GM21423 (cell line): Measurements from ENCODE around the gene ADAMTS18.

Experiments used
- ATAC-seq: cut with Tn5 transposase; IDR thresholded peaks from one replicate; pipeline ENCODE4 v1.9.1; 2021; ENCODE audit warnings: mild to moderate bottlenecking, moderate library complexity; ENCODE audit not compliant: unreplicated experiment

Gene ADAMTS18

DNA sequence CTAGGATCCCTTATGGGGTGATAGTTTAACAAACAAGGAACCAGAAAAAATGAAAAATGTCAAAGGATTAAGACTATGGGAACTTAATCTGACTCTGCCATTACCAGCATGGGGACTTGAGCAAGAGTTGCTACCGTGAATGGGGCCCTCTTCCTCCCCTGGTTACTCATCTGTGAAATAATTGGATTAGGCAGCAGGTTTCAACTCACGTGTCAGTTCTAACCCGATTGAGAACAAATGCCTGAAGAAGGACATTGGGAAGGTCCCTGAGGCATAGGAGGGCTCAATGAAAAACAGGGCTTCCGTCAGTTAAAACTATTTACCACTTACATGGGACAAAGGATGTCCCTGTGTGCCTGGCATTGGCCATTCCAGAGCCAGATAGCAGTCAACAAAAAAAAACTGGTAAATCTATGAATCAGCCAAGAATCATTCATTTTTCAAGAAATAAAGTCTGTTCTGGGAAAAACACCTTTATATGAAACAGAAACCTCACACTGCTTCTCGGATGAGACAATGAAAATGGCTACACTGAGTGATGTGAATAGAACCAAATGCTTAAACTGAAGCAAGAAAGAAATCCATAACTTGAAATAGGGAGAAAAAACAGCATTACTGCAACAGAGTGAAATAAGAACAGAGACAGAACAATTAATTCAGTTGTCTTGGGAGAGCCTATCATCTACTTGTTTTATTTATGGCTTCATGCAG is 104.3 kb downstream of the ADAMTS18 start:
- no peak for ATAC-seq

GRCh38 chr16:77328768-77329167 is 106.1 kb downstream of the ADAMTS18 start:
- no peak for ATAC-seq

DNA sequence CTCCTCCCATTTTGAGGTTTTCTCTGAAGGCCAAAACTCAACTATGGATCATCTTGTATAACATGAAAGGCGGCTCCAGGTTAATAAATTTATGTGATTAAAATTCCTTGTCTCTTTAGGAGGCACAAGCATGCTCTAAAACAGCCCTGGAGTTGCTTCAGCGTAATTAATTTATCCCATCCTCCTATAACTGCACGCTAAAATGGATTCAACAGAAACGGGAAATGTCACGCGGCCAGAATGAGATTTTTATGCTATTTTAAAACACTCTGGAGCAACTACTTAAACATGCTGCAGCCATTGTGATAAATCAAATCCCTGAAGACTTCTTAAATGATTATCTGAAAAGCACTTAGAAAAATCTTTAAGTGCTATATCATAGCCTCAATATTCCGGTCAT is 106.6 kb downstream of the ADAMTS18 start:
- ATAC-seq: no peak

- ATAC-seq: no peak
These were observed 107.1 kb downstream of the ADAMTS18 start for GRCh38 chr16:77327717-77328116.

DNA sequence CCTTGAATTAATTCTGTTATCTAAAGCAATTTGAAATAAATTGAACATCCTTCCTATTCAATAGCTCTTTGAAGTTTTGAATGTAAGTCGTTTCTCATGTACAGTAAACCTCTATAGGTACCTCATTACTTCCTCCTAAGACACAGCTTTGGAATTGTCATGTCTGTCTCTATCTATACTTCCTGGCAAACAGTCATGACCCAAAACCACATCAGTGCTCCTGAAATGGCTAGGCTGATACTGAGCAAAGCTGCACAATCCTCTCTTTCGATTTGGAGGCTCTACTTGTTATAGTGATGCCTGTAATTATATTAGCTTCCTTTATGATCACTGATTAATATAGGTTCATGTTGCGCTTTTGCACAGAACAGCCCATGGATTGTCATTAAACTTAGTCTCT is 110.1 kb downstream of the ADAMTS18 start:
- no peak for ATAC-seq

GRCh38 chr16:77323695-77324094 is 111.1 kb downstream of the ADAMTS18 start:
- no peak for ATAC-seq

DNA sequence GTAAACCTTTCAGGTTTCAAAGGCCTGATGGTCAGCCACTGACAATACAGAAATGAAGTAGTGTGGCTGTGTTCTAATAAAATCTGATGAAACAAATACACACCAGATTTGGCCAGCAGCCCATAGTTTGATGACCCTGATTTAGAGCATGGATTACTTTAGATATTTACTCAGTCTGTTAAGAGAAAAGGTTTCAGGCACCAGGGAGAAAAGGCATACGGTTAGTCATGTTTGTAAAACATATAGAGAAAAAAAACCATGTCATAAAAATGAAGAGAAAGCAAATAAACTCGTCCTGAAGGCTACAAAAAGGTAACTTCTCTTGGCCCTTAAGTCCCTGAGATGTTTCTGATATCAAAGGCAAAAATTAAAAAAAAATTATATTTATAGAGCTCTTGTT is 112.1 kb downstream of the ADAMTS18 start:
- no peak for ATAC-seq

DNA sequence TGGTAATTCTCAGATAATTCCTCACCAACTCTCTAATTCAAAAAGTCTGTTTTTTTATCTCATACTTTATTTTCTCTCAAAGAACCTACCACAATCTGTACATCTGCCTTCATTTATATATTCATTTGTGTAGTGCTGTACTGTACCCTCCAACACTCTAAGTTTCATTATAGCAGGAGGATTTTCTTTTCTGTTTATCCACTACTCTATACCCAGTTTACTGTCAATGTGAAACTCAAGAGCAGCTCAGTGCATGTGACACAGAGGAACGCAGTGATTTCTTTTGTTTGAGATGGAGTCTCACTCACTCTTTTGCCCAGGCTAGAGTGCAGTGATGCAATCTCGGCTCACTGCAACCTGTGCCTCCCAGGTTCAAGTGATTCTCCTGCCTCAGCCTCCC is 117.8 kb downstream of the ADAMTS18 start:
- ATAC-seq: no peak

DNA sequence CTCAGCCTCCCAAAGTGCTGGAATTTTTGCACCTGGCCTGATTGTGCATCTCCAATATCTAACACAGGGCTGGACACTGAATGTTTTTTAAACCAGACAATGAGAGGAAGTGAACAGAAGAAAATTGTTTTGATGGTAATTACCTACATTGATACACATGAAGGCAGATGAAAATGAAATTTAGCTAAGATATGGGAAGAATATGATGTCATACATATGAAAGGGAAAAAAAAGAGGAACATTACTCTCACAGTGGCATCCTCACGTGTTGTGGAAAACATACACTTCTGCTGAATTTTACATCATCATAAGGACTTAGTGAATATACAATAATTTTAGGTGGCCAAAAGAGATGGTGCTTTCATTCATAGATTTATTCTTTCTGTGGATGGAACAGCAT is 124.0 kb downstream of the ADAMTS18 start:
- no peak for ATAC-seq

DNA sequence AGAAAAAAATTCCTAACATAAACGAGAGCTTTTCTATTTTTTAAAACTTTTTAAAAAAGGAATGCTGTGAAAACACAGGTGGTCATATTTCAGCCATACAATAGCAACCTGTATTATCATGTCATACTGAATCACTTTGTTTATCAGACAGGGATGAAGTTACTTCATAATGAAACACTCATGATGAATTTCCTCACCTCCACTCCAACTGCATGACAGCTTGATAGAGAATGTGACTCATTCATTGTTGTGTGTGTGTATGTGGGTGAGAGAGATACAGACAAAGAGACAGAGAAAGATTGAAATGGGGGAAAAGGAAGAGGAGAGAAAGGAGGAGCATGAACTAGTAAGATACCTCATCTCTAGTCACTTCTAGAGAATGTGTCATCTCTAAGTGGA is 126.7 kb downstream of the ADAMTS18 start:
- ATAC-seq: no peak

DNA sequence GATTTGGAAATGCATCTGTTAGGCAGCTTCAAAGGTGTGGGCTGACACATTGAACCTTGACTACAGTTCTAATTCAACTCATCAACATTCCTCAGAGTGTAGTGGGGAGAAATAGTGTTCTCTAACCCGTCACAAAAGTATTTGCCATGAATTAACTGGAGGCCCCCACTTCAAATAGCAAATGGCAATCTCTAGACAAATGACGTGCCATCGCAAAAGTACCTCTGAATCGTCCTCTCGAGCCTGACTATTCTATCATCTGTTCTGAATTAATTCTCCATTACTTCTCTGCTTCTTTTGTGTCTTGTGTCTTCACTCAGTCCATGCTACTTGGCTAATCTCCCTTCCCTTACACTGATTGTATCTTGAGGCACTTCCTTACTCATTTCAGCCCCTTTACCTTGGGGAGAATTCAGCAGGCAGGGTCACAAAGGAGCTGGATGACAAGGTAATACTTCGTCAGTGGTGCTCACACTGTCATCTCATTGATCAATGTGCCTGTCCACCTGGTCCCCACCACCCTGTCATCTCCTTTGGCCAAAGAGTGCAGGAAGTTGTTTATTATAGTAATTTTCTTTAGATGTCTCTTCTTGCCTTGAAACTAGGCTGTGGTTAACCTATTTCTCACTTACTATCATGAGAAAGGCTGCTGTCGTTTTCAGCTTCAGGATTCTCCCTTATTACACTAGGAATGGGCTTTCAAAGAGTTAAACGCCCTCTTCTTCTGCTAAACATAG is 127.2 kb downstream of the ADAMTS18 start:
- no peak for ATAC-seq

- ATAC-seq: no peak
These were observed 128.8 kb downstream of the ADAMTS18 start for GRCh38 chr16:77306075-77306474.

- ATAC-seq: no peak
These were observed 130.0 kb downstream of the ADAMTS18 start for GRCh38 chr16:77304877-77305276.

DNA sequence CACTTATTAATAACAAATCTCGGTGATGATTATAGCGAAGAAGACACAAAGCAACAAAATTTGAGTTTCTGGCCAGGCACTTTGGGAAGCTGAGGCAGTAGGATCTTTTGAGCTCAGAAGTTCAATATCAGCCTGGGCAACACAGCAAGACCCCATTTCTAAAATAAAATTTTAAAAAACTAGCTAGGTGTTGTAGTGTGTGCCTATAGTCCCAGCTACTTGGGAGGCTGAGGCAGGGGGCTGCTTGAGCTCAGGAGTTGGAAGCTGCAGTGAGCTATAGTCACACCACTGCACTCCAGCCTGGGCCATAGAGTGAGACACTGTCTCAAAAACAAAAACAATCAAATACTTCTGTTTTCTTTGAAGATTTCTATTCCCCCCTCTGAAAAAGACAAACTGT is 130.7 kb downstream of the ADAMTS18 start:
- ATAC-seq: no peak

DNA sequence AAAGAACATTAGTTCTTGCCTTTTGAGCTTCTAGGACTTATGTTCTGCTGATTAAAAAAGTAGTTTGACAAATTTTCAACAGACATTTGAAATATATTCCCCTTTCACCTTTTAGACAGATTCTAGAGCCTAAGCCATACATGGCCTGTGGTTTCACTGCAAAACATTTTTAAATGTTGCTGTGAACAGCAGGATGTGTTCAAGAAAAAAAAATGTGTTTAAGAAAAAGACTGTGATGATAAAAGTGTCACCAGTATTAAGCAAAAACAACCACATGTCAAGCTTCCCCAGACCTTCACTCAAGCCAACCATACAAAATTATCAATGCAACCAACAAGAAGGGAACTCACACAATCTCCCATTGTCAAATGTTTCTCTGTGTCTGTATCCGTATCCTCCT is 132.2 kb downstream of the ADAMTS18 start:
- no peak for ATAC-seq

DNA sequence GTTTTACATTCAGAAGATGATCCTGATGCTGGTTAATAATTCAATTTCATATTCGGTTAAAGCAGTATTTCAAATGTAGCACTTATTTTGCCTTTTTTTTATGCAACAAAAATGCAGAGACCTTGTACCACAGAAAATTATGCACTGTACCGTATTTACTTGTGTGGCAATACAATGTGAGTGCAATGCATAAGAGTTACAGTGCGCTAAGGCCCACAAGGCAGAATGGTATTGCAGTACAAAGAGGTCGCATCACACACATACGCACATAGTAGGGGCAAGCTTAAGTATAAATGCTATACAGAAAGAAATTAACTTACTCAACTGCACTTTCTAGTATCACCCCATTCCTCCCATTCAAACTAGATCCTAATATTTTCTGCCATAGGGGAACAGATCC is 132.6 kb downstream of the ADAMTS18 start:
- no peak for ATAC-seq

- ATAC-seq: no peak
These were observed 134.6 kb downstream of the ADAMTS18 start for GRCh38 chr16:77300256-77300655.

GRCh38 chr16:77299395-77299794 is 135.4 kb downstream of the ADAMTS18 start:
- ATAC-seq: no peak

DNA sequence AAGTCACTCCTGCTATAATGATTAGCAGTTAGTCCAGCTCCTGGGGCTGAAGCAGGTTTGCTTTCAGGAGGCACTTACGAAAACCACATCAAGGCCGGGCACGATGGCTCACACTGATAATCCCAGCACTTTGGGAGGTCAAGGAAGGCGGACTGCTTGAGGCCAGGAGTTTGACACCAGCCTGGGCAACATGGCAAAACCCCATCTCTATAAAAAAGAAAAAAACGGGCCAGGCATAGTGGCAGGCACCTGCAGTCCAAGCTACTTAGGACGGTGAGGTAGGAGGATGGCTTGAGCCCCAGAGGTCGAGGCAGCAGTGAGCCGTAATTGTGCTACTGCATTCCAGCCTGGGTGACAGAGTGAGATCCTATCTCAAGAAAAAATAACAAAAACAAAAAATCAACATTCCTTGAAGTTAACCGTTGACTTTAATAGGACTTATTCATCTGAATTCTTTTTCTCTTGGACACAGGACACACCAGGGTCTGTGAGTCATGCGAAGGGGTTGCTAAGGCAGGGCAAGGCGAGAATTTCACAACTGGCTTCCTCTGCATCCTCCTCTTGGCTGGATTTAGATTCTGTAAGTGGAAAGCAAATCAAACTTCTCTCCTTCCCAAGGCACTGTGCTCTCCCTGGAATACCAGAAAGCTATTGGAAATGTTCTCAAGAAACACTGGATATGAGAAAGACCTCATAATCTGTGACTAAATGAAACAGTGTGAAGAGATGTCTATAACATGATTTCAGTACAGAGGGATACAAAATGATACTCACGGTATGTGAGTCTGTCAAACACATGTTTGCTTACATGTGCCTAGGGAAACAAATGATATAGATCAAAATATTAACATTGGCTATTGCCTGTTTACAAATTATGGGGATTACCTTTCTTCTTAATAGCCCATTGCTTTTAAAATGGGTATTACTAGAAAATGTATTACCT is 136.1 kb downstream of the ADAMTS18 start:
- ATAC-seq: no peak

GRCh38 chr16:77297996-77298395 is 136.8 kb downstream of the ADAMTS18 start:
- no peak for ATAC-seq

- ATAC-seq: no peak
These were observed 138.9 kb downstream of the ADAMTS18 start for GRCh38 chr16:77295896-77296295.
